Measurements from ENCODE around the gene MCTP2. TPM values are rescaled to one million over a fixed set of nuclear protein-coding genes. Genes with fewer than 3 reads are reported as not detected.

Gene MCTP2
- total RNA-seq, 1 experiment from 2014 or later, result 7.4 TPM

- no peak overlapping the region for H3K4me3 Mint-ChIP-seq
- DNase-seq (ENCODE audit: low spot score), result no peak
- H3K27ac Mint-ChIP-seq, result no peak overlapping the region
- H3K27me3 Mint-ChIP-seq (ENCODE audit: low read depth), result no peaks in the 10 kb centered on the region
- no peak for ATAC-seq
- ChIA-PET CTCF (no interaction called here), POLR2A (no interaction called here)
- peaks cover 4% of the 10 kb centered on the region; the same call in 1 of the 2 replicates for H3K4me1 Mint-ChIP-seq
- H3K9me3 Mint-ChIP-seq, result no peaks in the 10 kb centered on the region
- no peak for TF ChIP-seq CREB1 (CRISPR knock-in tag; IDR thresholded peaks at IDR 0.05)
- no peak for TF ChIP-seq ESRRA (CRISPR knock-in tag; IDR thresholded peaks at IDR 0.05; ENCODE audit: borderline replicate concordance)
- TF ChIP-seq RORB (CRISPR knock-in tag; IDR thresholded peaks at IDR 0.05), result no peak
- no peak for TF ChIP-seq ZBTB21 (CRISPR knock-in tag; IDR thresholded peaks at IDR 0.05; ENCODE audit: borderline replicate concordance)
- TF ChIP-seq, protein P1, sequence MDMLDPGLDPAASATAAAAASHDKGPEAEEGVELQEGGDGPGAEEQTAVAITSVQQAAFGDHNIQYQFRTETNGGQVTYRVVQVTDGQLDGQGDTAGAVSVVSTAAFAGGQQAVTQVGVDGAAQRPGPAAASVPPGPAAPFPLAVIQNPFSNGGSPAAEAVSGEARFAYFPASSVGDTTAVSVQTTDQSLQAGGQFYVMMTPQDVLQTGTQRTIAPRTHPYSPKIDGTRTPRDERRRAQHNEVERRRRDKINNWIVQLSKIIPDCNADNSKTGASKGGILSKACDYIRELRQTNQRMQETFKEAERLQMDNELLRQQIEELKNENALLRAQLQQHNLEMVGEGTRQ (CRISPR knock-in tag; IDR thresholded peaks at IDR 0.05), result no peak
- TF ChIP-seq MYBL2 (CRISPR knock-in tag; IDR thresholded peaks at IDR 0.05), result no peak
- no peak for TF ChIP-seq GABPB1 (CRISPR knock-in tag; IDR thresholded peaks at IDR 0.05)
- TF ChIP-seq SMAD4 (CRISPR knock-in tag; IDR thresholded peaks at IDR 0.05), result no peak
- TF ChIP-seq CBFB (CRISPR knock-in tag; IDR thresholded peaks at IDR 0.05; ENCODE audit: low read depth), result no peak
- no peaks in the 10 kb centered on the region for H3K36me3 Mint-ChIP-seq
Observed at GRCh38 chr15:94280301-94280700, 48.9 kb downstream of the MCTP2 start.

GRCh38 chr15:94282269-94283250 is 51.2 kb downstream of the MCTP2 start:
- no peak for TF ChIP-seq SP1 (CRISPR knock-in tag; conservative IDR thresholded peaks at IDR 0.05)
- no peak for TF ChIP-seq FOXK1 (CRISPR knock-in tag; IDR thresholded peaks at IDR 0.05)
- TF ChIP-seq CREM (CRISPR knock-in tag; IDR thresholded peaks at IDR 0.05), result no peak
- TF ChIP-seq ZNF532 (CRISPR knock-in tag; IDR thresholded peaks at IDR 0.05; ENCODE audit: borderline replicate concordance), result no peak
- no peak for TF ChIP-seq AFF4 (CRISPR knock-in tag; IDR thresholded peaks at IDR 0.05; ENCODE audit: borderline replicate concordance)
- ATAC-seq, result no peak
- ChIA-PET CTCF (no interaction called here), POLR2A (interaction anchor here (0.5 kb wide), 1 partner anchor 1905 kb away, joined by 3 read pairs; no protein-coding TSS in a partner anchor)
- DNase-seq (ENCODE audit: low spot score), result no peak
- peaks cover 24% of the 10 kb centered on the region for H3K4me1 Mint-ChIP-seq
- H3K27me3 Mint-ChIP-seq (ENCODE audit: low read depth), result no peaks in the 10 kb centered on the region
- no peaks in the 10 kb centered on the region for H3K9me3 Mint-ChIP-seq
- H3K27ac Mint-ChIP-seq, result no peak overlapping the region
- H3K36me3 Mint-ChIP-seq, result no peaks in the 10 kb centered on the region
- H3K4me3 Mint-ChIP-seq, result no peak overlapping the region

Measured in WTC11 (cell line).